ENCODE results near the gene NCK2.

DNA sequence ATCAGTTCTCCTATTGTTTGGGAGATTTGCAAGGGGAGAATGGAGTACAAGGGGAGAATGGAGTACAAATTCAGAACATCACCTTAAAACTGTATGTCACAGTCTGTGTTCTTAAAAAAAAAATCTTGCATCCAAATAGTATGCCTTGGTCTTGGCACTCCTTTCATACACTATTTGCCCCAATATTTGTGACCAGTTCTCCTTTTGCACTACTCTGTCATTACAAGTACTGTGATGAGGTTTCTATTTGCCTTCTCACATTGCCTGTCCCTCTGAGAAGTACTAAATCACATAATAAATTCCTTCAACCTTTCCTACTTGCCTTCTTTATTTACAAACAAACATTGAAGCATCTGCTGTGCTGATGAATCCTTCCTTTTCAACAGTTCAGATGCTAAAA is 36.0 kb upstream of the NCK2 start:
- TF ChIP-seq POLR2A (IDR thresholded peaks at IDR 0.05; ENCODE audit: low read depth, low read length) (no peak), POLR2AphosphoS5 (IDR thresholded peaks at IDR 0.05; ENCODE audit: low read depth, low read length) (no peak), SPI1 (IDR thresholded peaks at IDR 0.05; ENCODE audit: low read depth, low read length) (peak; percentile 74), TAF1 (IDR thresholded peaks at IDR 0.05; ENCODE audit: low read depth, low read length) (no peak), PAX5 (IDR thresholded peaks at IDR 0.05; ENCODE audit: insufficient read depth, low read length, severe bottlenecking) (no peak), POU2F2 (IDR thresholded peaks at IDR 0.05; ENCODE audit: low read depth, low read length) (no peak)

Measured in GM12891 (cell line).